NCI-H1105 (cell line): ENCODE data around the gene CPSF3.
A peak's percentile ranks its signal among the peaks of the same experiment; 100 is the strongest.
"Not testable (repeated sequence)": the region's sequence is repeated elsewhere in the genome, so short reads cannot be mapped to it uniquely, and the experiment has no call there.

ENCODE experiments used
- DNase-seq: peaks from one replicate; lab custom pipeline; 2025; lab: John Stamatoyannopoulos, UW

CPSF3 gene

GRCh38 chr2:9466147-9466683, 42.8 kb downstream of the CPSF3 start:
- no peak for DNase-seq

GRCh38 chr2:9467687-9468086, 44.2 kb downstream of the CPSF3 start:
- no peak for DNase-seq

GRCh38 chr2:9471206-9471605, 47.8 kb downstream of the CPSF3 start:
- DNase-seq, result no peak

- DNase-seq, result no peak
Measured at GRCh38 chr2:9472511-9472910, 49.1 kb downstream of the CPSF3 start.

DNA sequence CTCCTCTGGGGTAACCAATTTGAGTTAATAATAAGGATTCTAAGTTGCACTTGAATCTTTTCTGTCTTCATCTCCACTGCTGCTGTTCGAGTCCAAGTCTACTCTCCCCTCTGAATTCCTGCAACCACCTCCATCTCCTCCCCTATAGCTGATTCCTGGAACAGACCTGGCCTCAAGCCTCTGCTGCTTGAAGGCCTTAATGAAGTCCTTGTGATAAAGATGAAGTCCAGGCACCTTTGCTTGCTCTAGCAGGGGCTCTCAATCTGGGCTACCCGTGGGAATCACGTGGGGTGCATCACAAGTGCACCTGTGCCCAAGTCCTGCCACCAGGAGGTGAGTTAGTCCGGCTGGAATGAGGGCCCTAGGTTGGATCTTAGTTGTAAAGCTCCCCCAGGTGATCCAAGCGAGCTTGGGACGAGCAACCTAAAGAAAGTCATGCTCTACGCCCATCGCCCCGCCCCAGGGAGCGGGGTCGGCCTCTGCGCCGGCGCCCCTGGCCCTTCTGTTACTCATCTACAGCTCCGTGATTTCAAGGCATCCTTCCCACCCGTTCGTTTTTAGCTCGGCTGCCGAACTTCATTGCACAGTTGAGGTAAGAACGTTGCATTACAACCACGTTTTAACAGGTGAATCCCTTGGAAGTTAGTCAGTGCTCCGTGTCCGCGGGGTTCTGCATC, 50.0 kb downstream of the CPSF3 start:
- DNase-seq, result peak; percentile 11

DNA sequence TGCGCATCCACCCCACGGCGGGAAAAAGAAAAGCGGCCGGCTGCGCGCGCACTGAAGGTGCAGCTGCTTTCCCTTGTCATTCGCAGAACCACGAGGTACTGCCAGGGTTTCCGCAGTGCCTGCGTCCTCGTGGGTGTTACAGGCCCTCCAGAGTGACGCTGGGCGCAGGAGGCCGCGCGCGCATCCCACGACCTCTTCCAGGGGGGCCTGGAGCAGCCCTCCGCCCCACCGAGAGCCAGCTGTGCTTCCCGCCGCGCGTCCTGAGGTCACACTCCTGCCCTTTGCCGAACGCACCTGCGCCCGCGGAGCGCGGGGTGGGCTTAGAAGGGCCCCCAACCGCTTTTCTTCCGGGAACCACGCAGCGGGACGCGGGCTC, 50.5 kb downstream of the CPSF3 start:
- DNase-seq, result no peak

DNA sequence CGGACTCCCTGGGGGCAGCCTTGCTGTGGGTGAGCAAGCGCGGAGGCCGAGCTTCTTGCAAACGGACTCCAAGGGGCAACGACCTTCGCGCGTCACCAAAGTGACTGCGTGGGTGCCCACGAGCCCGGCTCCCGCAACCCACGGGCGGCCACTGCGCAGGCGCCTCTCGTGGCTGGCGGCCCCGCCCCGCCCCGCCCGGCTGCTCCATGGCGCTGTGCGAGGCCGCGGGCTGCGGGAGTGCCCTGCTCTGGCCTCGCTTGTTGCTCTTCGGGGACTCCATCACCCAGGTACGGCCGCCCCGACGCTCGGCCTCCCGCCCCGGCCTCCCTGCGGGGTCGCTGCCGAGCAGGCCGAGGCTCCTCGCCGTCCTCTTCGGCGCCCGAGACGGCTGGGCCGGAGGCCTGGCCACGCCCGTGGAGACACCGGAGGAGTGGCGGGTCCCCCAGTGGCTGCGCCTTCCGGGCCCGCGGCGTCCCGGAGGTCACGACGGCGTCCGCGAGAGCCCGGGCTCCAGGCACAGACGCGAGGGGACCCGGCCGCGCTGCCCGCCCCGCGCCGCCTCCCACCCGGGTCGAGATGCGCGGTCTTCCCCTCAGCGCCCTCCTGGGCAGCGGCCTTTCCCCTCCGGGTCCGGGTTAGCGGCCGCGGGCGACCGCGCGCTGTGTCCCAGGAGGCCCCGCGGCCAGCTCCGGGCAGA, 51.1 kb downstream of the CPSF3 start, which contains the start of gene IAH1:
Gene IAH1, plus strand, starts transcription at position 191 of the 697 bp plus-strand sequence. Its CDS starts 16 bp downstream, at position 207.
- DNase-seq, result peak; percentile 31

- DNase-seq, result no peak
Measured at GRCh38 chr2:9477914-9478313, 54.5 kb downstream of the CPSF3 start.

GRCh38 chr2:9478526-9478925, 55.1 kb downstream of the CPSF3 start:
- no peak for DNase-seq

GRCh38 chr2:9480157-9480556, 56.7 kb downstream of the CPSF3 start:
- no peak for DNase-seq

- no peak for DNase-seq
Measured at GRCh38 chr2:9483107-9483506, 59.7 kb downstream of the CPSF3 start.

DNA sequence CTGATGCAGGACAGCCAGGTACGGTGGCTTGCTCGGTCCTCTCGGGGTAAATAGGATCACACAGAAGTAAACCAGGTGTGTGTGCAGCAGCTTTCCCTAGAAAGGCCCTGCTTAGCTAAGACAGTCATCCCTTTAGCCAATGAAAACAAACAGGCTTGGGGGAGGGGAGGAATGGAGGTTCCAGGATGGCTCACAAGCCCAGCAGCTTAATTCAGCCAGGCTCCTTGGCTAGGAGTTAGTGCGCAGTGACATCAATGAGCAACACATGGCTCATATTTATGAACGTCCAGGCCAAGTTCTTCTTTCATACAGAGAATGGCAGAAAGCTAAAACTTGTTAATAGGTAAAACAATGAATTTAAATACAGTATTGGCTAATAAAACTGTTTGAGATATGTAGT, 61.1 kb downstream of the CPSF3 start:
- DNase-seq, result no peak

- DNase-seq, result no peak
Measured at GRCh38 chr2:9488583-9489547, 65.4 kb downstream of the CPSF3 start.

GRCh38 chr2:9490789-9491188, 67.3 kb downstream of the CPSF3 start:
- DNase-seq, result no peak

GRCh38 chr2:9492927-9493326, 69.5 kb downstream of the CPSF3 start:
- DNase-seq, result no peak

GRCh38 chr2:9493478-9493877, 70.0 kb downstream of the CPSF3 start:
- DNase-seq, result no peak

DNA sequence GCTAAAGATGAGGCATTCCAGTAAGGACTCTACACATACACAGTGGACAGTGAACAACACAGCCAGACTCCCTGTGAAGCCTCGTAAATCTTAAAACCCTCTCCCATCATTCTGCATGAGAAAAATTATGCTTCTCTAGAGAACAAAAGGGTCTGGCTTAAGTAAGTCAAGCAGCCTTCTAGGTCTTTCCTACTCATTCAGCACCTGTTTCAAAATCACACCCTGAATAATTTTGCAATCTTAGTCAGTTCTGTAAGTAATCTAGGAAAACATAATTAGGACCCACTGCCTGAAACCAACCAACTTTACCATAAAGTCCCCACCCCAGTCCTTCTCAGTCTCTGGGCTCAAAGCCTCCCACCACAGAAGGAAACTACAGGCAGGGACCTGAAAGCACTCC, 70.6 kb downstream of the CPSF3 start:
- DNase-seq, result no peak

- no peak for DNase-seq
Measured at GRCh38 chr2:9497017-9497416, 73.6 kb downstream of the CPSF3 start.

- no peak for DNase-seq
Measured at GRCh38 chr2:9498210-9498609, 74.8 kb downstream of the CPSF3 start.

GRCh38 chr2:9508931-9509330, 85.5 kb downstream of the CPSF3 start:
- DNase-seq, result no peak

GRCh38 chr2:9513946-9514345, 90.5 kb downstream of the CPSF3 start:
- not testable (repeated sequence) for DNase-seq

GRCh38 chr2:9517118-9517782, 93.8 kb downstream of the CPSF3 start:
- DNase-seq, result no peak
